K562 (cell line): Measurements from ENCODE around the gene RNF115.

ENCODE experiments used
- BACH1 ChIP-seq: fragments of 200-800 bp; sonication (Bioruptor generic); IDR thresholded peaks from 2 replicates; pipeline ENCODE4 v1.6.1; 2016; ENCODE audit warnings: missing genetic modification characterization, missing compliant biosample characterization
- CCAR2 ChIP-seq: fragments of 200-400 bp; formaldehyde crosslinking; IDR thresholded peaks from 2 replicates; pipeline ENCODE4 v1.6.1; 2017; ENCODE audit warnings: mild to moderate bottlenecking, low read depth, low read length
- EZH2 ChIP-seq: IDR thresholded peaks from 2 replicates; pipeline ENCODE4 v1.6.1; 2012; ENCODE audit warnings: low read depth, mild to moderate bottlenecking, inconsistent platforms, low read length, borderline replicate concordance
- HDAC3 ChIP-seq: fragments of 450-650 bp; IDR thresholded peaks from 2 replicates; pipeline ENCODE4 v1.6.1; 2018; ENCODE audit warnings: borderline replicate concordance, mild to moderate bottlenecking, moderate library complexity; ENCODE audit not compliant: partially characterized antibody
- NRF1 ChIP-seq, 2 experiments: fragments of 450-650 bp; IDR thresholded peaks in 1 of 2; conservative IDR thresholded peaks in 1 of 2; 2 replicates each; pipeline ENCODE4 v1.6.1; 2014; ENCODE audit warnings: mild to moderate bottlenecking in 2 of 2
- POLR2A ChIP-seq: fragments of 450-650 bp; conservative IDR thresholded peaks from 2 replicates; pipeline ENCODE4 v1.6.1; 2016
- ZNF766 ChIP-seq: fragments of 200-800 bp; sonication (Bioruptor generic); conservative IDR thresholded peaks from 2 replicates; pipeline ENCODE4 v1.6.1; 2016; ENCODE audit warnings: missing genetic modification characterization, missing compliant biosample characterization
- TF ChIP-seq, protein P1 (sequence below): sonication (generic); formaldehyde crosslinking; IDR thresholded peaks from 2 replicates; pipeline ENCODE4 v1.5.0; 2020; ENCODE audit warnings: missing genetic modification reagents
- TF ChIP-seq, protein P2 (sequence below), 2 experiments: fragments of 450-650 bp; conservative IDR thresholded peaks; 2 replicates each; pipeline ENCODE4 v1.6.1; 2017; ENCODE audit warnings: mild to moderate bottlenecking in 2 of 2, moderate library complexity in 2 of 2
- TF ChIP-seq, protein P3 (sequence below), 2 experiments: fragments of 450-650 bp; formaldehyde crosslinking in 1 of 2; IDR thresholded peaks; 2 replicates each; pipeline versions ENCODE4 v1.4.0 to v1.6.1; 2014 to 2020; ENCODE audit warnings: mild to moderate bottlenecking in 2 of 2, borderline replicate concordance in 1 of 2, low read depth in 1 of 2

DNA sequence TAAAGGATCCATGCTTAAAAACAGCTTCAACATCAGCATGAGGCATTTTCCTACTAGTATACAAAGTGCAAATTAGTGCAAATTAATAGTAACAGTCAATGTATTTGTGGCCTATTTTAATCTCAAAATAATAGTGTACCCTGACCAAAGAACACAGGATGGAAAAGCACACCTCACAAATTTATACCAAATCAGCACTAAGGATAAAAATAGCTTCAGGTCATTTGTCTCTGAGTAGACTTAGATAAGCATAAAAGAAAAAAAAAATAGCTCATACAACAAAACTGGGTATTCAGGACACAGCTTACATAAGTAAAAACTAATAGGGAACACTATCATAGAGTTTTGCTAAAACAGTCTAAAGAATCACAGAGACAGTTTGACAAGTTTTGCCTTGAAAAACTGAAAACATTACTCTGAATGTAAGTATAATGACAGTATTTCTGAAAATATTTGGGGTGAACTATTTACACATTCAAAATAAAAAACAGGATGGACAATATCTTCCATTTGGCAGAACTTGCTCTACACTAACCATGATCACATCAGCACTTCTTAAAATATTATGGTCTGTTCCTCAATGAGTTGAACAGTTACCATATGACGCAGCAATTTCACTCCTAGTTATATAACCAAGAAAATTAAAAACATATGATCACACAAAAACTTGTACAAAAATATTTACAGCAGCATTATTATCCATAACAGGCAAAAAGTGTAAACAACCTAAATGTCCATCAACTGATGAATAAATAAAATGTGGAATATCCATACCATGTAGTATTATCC lies 46.3 kb downstream of the RNF115 start:
- TF ChIP-seq HDAC3 (no peak), CCAR2 (no peak), BACH1 (tag) (0 out of 2 replicates have a peak, but pooled peaks have one; percentile 31), ZNF766 (CRISPR knock-in tag) (no peak), NRF1 (conservative IDR thresholded peaks at IDR 0.05 in 1 of 2, IDR thresholded peaks at IDR 0.05 in 1 of 2) (no peak), POLR2A (no peak), EZH2 (no peak)
- TF ChIP-seq, protein P1, sequence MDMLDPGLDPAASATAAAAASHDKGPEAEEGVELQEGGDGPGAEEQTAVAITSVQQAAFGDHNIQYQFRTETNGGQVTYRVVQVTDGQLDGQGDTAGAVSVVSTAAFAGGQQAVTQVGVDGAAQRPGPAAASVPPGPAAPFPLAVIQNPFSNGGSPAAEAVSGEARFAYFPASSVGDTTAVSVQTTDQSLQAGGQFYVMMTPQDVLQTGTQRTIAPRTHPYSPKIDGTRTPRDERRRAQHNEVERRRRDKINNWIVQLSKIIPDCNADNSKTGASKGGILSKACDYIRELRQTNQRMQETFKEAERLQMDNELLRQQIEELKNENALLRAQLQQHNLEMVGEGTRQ, result no peak
- TF ChIP-seq, protein P2, sequence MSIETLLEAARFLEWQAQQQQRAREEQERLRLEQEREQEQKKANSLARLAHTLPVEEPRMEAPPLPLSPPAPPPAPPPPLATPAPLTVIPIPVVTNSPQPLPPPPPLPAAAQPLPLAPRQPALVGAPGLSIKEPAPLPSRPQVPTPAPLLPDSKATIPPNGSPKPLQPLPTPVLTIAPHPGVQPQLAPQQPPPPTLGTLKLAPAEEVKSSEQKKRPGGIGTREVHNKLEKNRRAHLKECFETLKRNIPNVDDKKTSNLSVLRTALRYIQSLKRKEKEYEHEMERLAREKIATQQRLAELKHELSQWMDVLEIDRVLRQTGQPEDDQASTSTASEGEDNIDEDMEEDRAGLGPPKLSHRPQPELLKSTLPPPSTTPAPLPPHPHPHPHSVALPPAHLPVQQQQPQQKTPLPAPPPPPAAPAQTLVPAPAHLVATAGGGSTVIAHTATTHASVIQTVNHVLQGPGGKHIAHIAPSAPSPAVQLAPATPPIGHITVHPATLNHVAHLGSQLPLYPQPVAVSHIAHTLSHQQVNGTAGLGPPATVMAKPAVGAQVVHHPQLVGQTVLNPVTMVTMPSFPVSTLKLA (conservative IDR thresholded peaks at IDR 0.05), result no peak
- TF ChIP-seq, protein P3, sequence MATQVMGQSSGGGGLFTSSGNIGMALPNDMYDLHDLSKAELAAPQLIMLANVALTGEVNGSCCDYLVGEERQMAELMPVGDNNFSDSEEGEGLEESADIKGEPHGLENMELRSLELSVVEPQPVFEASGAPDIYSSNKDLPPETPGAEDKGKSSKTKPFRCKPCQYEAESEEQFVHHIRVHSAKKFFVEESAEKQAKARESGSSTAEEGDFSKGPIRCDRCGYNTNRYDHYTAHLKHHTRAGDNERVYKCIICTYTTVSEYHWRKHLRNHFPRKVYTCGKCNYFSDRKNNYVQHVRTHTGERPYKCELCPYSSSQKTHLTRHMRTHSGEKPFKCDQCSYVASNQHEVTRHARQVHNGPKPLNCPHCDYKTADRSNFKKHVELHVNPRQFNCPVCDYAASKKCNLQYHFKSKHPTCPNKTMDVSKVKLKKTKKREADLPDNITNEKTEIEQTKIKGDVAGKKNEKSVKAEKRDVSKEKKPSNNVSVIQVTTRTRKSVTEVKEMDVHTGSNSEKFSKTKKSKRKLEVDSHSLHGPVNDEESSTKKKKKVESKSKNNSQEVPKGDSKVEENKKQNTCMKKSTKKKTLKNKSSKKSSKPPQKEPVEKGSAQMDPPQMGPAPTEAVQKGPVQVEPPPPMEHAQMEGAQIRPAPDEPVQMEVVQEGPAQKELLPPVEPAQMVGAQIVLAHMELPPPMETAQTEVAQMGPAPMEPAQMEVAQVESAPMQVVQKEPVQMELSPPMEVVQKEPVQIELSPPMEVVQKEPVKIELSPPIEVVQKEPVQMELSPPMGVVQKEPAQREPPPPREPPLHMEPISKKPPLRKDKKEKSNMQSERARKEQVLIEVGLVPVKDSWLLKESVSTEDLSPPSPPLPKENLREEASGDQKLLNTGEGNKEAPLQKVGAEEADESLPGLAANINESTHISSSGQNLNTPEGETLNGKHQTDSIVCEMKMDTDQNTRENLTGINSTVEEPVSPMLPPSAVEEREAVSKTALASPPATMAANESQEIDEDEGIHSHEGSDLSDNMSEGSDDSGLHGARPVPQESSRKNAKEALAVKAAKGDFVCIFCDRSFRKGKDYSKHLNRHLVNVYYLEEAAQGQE (IDR thresholded peaks at IDR 0.05; ENCODE audit: borderline replicate concordance), result no peak
- TF ChIP-seq, protein P3 (CRISPR knock-in tag; IDR thresholded peaks at IDR 0.05; ENCODE audit: low read depth), result no peak
